ENCODE data around the gene STEEP1. TPM values are rescaled to one million over a fixed set of nuclear protein-coding genes. Genes with fewer than 3 reads are reported as not detected.
A peak's percentile ranks its signal among the peaks of the same experiment; 100 is the strongest.

Gene STEEP1
- polyA plus RNA-seq, 1 experiment, result 15.8 TPM

DNA sequence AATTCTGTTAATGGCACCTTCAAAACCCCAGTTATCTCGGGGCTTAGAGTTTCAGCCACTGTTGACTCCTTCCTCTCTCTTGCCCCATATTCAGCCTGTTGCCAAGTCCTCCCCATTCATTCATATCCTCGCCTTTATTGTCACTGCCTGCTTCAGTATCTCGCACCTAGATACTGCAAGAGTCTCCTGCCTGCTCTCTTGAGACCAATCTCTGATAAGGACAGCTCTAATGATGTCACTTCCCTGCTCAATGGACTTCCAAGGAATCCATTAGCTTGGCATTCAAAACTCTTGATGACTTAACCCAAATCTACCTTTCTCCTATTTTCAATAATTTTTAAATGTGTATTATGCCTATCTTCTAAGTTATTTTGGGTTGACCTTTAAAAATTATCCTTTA is 8.0 kb upstream of the STEEP1 start:
- H3K4me3 ChIP-seq (ENCODE audit: low read depth, low read length), result peak overlapping the region; percentile 73
- ChIA-PET CTCF (interaction anchor here (1.5 kb wide), 1 partner anchor 57 kb away, joined by 4 read pairs; no protein-coding TSS in a partner anchor), POLR2A (interaction anchor here (1.0 kb wide), 1 partner anchor 218 kb away, joined by 4 read pairs; the partner anchor contains the start of gene RPL39)
- TF ChIP-seq CTCF (IDR thresholded peaks at IDR 0.05; ENCODE audit: insufficient read depth, low read depth, low read length), result no peak
- no peaks in the 10 kb centered on the region; the same call in 1 of the 2 replicates for H3K36me3 ChIP-seq (ENCODE audit: control insufficient read depth, insufficient read depth, low read length)
- no peaks in the 10 kb centered on the region for H3K27me3 ChIP-seq (ENCODE audit: control insufficient read depth, insufficient read depth, low read length)
- no peak for DNase-seq (ENCODE audit: low read depth)

GRCh38 chrX:119570351-119570835 is 5.2 kb upstream of the STEEP1 start:
- no peak for TF ChIP-seq CTCF (IDR thresholded peaks at IDR 0.05; ENCODE audit: insufficient read depth, low read depth, low read length)
- no peak for DNase-seq (ENCODE audit: low read depth)
- no peaks in the 10 kb centered on the region for H3K27me3 ChIP-seq (ENCODE audit: control insufficient read depth, insufficient read depth, low read length)
- no peaks in the 10 kb centered on the region for H3K36me3 ChIP-seq (ENCODE audit: control insufficient read depth, insufficient read depth, low read length)
- ChIA-PET POLR2A (no interaction called here), CTCF (no interaction called here)
- no peak overlapping the region for H3K4me3 ChIP-seq (ENCODE audit: low read depth, low read length)

GRCh38 chrX:119552508-119552907 is 12.7 kb downstream of the STEEP1 start:
- no peak for DNase-seq (ENCODE audit: low read depth)
- no peaks in the 10 kb centered on the region for H3K27me3 ChIP-seq (ENCODE audit: control insufficient read depth, insufficient read depth, low read length)
- H3K4me3 ChIP-seq (ENCODE audit: low read depth, low read length), result no peak overlapping the region
- no peaks in the 10 kb centered on the region; the same call in 1 of the 2 replicates for H3K36me3 ChIP-seq (ENCODE audit: control insufficient read depth, insufficient read depth, low read length)
- POLR2A ChIA-PET, result no interaction called here
- no peak for TF ChIP-seq CTCF (IDR thresholded peaks at IDR 0.05; ENCODE audit: insufficient read depth, low read depth, low read length)
- CTCF ChIA-PET, result interaction anchor here (0.7 kb wide), 2 partner anchors 12 to 283 kb away, joined by 3 read pairs; no protein-coding TSS in a partner anchor

DNA sequence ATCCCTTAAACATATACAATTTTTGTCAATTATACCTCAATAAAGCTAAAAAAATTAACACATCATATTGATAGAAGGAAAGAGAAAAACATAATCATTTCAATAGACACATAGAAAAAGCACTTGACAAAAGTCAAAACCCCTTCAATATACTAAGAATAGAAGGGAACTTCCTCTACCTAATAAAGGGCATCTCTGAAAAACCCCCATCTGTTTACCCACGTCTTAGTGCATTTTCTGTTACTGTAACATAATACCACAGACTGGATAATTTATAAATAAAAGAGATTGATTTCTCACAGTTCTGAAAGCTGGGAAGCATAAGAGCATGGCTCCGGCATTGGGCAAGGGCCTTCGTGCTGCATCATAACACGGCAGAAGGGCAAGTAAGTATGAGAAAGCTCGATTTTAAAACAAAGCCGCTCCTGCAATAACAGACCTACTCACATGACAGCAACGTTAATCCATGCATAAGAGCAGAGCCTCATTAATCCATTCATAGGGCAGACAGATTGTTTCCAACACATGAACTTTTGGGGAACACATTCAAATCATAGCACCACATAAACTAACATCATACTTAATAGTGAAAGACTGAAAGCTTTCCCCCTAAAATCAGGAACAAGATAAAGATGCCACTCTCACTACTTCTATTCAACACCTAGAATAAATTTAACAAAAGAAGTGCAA is 15.7 kb downstream of the STEEP1 start:
- TF ChIP-seq CTCF (IDR thresholded peaks at IDR 0.05; ENCODE audit: insufficient read depth, low read depth, low read length), result no peak
- CTCF ChIA-PET, result interaction anchor here (0.9 kb wide), 1 partner anchor 63 kb away, joined by 3 read pairs; no protein-coding TSS in a partner anchor
- Histone ChIP-seq H3K27me3 (ENCODE audit: control insufficient read depth, insufficient read depth, low read length) (no peaks in the 10 kb centered on the region), H3K36me3 (ENCODE audit: control insufficient read depth, insufficient read depth, low read length) (no peaks in the 10 kb centered on the region), H3K4me3 (ENCODE audit: low read depth, low read length) (no peak overlapping the region)
- no peak for DNase-seq (ENCODE audit: low read depth)
- POLR2A ChIA-PET, result no interaction called here

DNA sequence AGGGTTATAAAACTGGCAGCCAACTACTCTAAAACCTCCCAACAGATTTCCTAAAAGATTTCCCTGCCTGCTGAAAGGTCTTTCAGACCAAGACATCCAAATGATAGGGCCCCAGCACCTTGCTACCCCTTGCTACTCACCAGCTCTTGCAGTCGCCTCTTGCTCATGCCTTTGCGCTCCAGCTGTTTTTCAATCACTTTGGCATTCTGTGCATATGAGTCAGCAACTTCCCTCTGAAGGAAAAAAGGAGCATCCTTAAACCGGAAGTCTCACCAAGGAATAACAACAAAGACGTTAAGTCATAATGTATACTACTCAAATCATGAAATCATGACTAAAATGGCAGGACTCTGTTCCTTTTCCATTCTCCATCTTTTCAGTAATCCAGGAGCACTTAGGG is 24.0 kb downstream of the STEEP1 start:
- Histone ChIP-seq H3K36me3 (ENCODE audit: control insufficient read depth, insufficient read depth, low read length) (no peaks in the 10 kb centered on the region), H3K27me3 (ENCODE audit: control insufficient read depth, insufficient read depth, low read length) (no peaks in the 10 kb centered on the region), H3K4me3 (ENCODE audit: low read depth, low read length) (no peak overlapping the region)
- CTCF ChIA-PET, result no interaction called here
- POLR2A ChIA-PET, result no interaction called here
- peak; percentile 13 for DNase-seq (ENCODE audit: low read depth)
- TF ChIP-seq CTCF (IDR thresholded peaks at IDR 0.05; ENCODE audit: insufficient read depth, low read depth, low read length), result no peak

Measured in BJ (cell line).